ENCODE data around the gene MYG1. TPM values are rescaled to one million over a fixed set of nuclear protein-coding genes. Genes with fewer than 3 reads are reported as not detected.
"Not testable (repeated sequence)": the region's sequence is repeated elsewhere in the genome, so short reads cannot be mapped to it uniquely, and the experiment has no call there.

The MYG1 gene
- total RNA-seq, 2 donors from 2014 or later = 30.6 to 32.5 TPM

DNA sequence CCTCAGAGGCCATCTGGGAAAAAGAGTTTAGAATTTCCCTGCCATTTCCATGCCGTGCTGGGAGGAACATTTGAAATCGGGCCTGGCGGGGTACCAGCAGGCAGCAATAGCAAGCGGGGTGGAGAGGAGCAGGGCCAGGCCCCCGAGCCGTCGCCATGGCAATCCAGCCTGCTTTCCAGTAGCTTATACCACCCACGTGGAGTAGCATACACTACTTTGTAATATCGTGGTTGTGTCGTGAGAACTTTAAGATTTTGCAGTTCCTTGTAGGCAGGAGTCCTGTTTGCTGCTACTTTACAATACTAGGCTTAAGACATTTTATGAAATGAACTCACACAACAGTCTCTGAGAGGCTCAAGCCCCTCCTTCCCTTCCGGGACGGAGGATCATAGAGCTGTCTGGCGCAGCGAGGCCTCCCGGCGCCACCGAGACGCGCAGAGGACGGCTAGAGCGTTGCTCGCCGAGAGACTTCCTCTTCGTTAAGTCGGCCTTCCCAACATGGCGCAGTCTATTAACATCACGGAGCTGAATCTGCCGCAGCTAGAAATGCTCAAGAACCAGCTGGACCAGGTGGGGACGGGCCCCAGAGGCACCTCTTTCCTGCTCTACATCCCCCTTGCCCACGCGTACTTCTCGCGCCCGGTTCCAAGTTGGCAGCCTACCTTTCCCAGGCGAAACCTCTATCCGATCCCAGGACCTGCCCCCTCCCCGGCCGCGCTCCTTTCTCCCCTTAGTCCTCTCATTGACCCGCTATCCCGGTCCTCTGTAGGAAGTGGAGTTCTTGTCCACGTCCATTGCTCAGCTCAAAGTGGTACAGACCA is 4.2 kb upstream of the MYG1 start, which contains the start of gene PFDN5:
TSS of gene PFDN5 (plus strand) at position 473 of the 821 bp plus-strand sequence. CDS start at position 499, 26 bp downstream.
- DNase-seq (peak; percentile 69 to 83 (median 76)), ATAC-seq (peak; percentile 92)
- Mint-ChIP-seq H3K27me3 (no peaks in the 10 kb centered on the region), H3K4me1 (peaks cover 31% of the 10 kb centered on the region), H3K36me3 (ENCODE audit: low read depth) (peaks cover 2% of the 10 kb centered on the region), H3K4me3 (peak within 1 kb of the TSS; percentile 97), H3K27ac (peak within 1 kb of the TSS; percentile 97)
- H3K9me3 ChIP-seq (ENCODE audit: control insufficient read depth, low read length, poor library complexity, severe bottlenecking) = no peaks in the 10 kb centered on the region

DNA sequence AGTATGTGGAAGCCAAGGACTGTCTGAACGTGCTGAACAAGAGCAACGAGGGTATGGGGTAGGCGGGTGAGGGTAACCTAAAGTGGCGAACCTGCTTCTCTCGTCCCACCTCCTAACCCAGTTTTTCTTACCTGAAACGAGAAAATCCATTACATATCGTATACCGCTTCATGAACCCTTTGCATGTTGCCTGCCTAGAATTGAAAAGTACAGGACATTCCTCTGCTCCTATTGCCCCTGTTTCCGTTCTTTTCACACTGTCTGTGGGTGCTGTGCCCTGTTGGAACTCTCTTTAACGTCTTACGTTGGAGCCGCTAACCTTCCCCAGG is 3.6 kb upstream of the MYG1 start:
- Mint-ChIP-seq H3K27me3 (no peaks in the 10 kb centered on the region), H3K4me1 (peaks cover 35% of the 10 kb centered on the region), H3K27ac (peak overlapping the region; percentile 97), H3K36me3 (ENCODE audit: low read depth) (peaks cover 3% of the 10 kb centered on the region), H3K4me3 (peak overlapping the region; percentile 97)
- ATAC-seq = peak; percentile 1
- H3K9me3 ChIP-seq (ENCODE audit: control insufficient read depth, low read length, poor library complexity, severe bottlenecking) = no peaks in the 10 kb centered on the region
- DNase-seq = no peak

GRCh38 chr12:53297106-53297505 is 2.4 kb upstream of the MYG1 start:
- H3K4me3 Mint-ChIP-seq = peak overlapping the region; percentile 12
- not testable (repeated sequence) for H3K27me3 Mint-ChIP-seq; DNase-seq; ATAC-seq; H3K36me3 Mint-ChIP-seq (ENCODE audit: low read depth); H3K9me3 ChIP-seq (ENCODE audit: control insufficient read depth, low read length, poor library complexity, severe bottlenecking)
- H3K27ac Mint-ChIP-seq = peak overlapping the region; percentile 97
- peaks cover 46% of the 10 kb centered on the region for H3K4me1 Mint-ChIP-seq

DNA sequence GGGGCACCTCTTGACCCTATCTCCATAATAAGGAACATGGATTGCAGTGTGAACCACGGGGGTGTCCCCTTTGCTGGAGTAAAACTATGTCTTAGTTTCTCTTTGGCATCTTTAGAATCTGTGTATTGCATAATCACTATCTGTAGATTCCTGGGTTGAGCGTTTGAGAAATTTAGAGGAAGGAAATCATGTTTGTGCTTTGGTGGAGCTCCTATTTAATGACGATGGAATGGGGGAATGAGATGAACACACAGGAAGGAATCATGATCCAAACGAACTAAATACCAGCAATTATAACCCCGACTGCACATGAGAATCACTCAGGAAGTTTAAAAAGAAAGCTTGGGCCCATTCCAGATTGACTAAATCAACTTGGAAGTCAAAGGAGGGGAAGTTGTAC is 1.3 kb upstream of the MYG1 start:
- no peak for DNase-seq
- ATAC-seq = no peak
- no peak overlapping the region for H3K4me3 Mint-ChIP-seq
- H3K4me1 Mint-ChIP-seq = peaks cover 52% of the 10 kb centered on the region
- peaks cover 7% of the 10 kb centered on the region for H3K36me3 Mint-ChIP-seq (ENCODE audit: low read depth)
- H3K9me3 ChIP-seq (ENCODE audit: control insufficient read depth, low read length, poor library complexity, severe bottlenecking) = no peaks in the 10 kb centered on the region
- H3K27me3 Mint-ChIP-seq = no peaks in the 10 kb centered on the region
- no peak overlapping the region for H3K27ac Mint-ChIP-seq

DNA sequence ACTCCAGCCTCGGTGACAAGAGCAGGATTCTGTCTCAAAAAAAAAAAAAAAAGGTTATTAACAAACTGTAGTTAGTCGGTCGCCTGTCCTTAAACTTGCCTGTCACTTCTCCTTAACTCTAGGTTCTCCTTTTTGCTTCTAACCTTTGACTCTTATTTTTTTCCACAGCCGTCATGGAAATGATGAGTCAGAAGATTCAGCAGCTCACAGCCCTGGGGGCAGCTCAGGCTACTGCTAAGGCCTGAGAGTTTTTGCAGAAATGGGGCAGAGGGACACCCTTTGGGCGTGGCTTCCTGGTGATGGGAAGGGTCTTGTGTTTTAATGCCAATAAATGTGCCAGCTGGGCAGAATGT is 418 bp upstream of the MYG1 start:
- no peaks in the 10 kb centered on the region for H3K27me3 Mint-ChIP-seq
- ATAC-seq (no peak), DNase-seq (peak in 1 of 3 donors; percentile 19)
- peak overlapping the region; percentile 98 for H3K27ac Mint-ChIP-seq
- peaks cover 7% of the 10 kb centered on the region for H3K36me3 Mint-ChIP-seq (ENCODE audit: low read depth)
- peak overlapping the region; percentile 99 for H3K4me3 Mint-ChIP-seq
- peaks cover 55% of the 10 kb centered on the region for H3K4me1 Mint-ChIP-seq
- H3K9me3 ChIP-seq (ENCODE audit: control insufficient read depth, low read length, poor library complexity, severe bottlenecking) = no peaks in the 10 kb centered on the region

DNA sequence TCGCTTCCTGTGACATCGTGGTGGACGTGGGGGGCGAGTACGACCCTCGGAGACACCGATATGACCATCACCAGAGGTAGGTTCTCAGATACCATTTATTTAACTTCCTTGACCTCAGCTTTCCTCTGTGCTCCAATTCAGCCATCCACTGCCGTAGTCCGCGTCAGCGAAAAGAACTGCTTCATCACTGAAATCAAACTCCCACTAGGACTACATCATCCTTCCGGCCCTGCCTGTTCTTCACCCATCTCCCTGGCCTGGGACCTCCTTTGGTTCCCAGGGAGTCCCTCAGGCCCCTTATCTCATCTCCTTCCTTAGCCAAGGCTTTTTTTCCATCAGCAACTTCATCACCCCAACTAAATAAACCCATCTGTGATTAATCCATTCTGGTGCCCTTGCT is 692 bp downstream of the MYG1 start:
- ATAC-seq (no peak), DNase-seq (no peak)
- H3K9me3 ChIP-seq (ENCODE audit: control insufficient read depth, low read length, poor library complexity, severe bottlenecking) = no peaks in the 10 kb centered on the region
- H3K4me3 Mint-ChIP-seq = peak overlapping the region; percentile 99
- peaks cover 7% of the 10 kb centered on the region for H3K36me3 Mint-ChIP-seq (ENCODE audit: low read depth)
- no peaks in the 10 kb centered on the region for H3K27me3 Mint-ChIP-seq
- peaks cover 51% of the 10 kb centered on the region for H3K4me1 Mint-ChIP-seq
- peak overlapping the region; percentile 98 for H3K27ac Mint-ChIP-seq

GRCh38 chr12:53302903-53303302 is 3.4 kb downstream of the MYG1 start:
- no peak for ATAC-seq

GRCh38 chr12:53306826-53307225 is 7.3 kb downstream of the MYG1 start:
- Mint-ChIP-seq H3K27ac (no peak overlapping the region), H3K4me1 (peaks cover 13% of the 10 kb centered on the region), H3K27me3 (no peaks in the 10 kb centered on the region), H3K36me3 (ENCODE audit: low read depth) (peaks cover 9% of the 10 kb centered on the region), H3K4me3 (no peak overlapping the region)
- H3K9me3 ChIP-seq (ENCODE audit: control insufficient read depth, low read length, poor library complexity, severe bottlenecking) = no peaks in the 10 kb centered on the region
- no peak for DNase-seq
- no peak for ATAC-seq

More at GRCh38 chr12:53302903-53303302, 3.4 kb downstream of the MYG1 start:
- no peaks in the 10 kb centered on the region for H3K27me3 Mint-ChIP-seq
- H3K4me1 Mint-ChIP-seq = peaks cover 37% of the 10 kb centered on the region
- H3K27ac Mint-ChIP-seq = peak overlapping the region; percentile 98
- DNase-seq = no peak
- H3K9me3 ChIP-seq (ENCODE audit: control insufficient read depth, low read length, poor library complexity, severe bottlenecking) = no peaks in the 10 kb centered on the region
- H3K36me3 Mint-ChIP-seq (ENCODE audit: low read depth) = peaks cover 7% of the 10 kb centered on the region
- H3K4me3 Mint-ChIP-seq = peak overlapping the region; percentile 80

- Mint-ChIP-seq H3K36me3 (ENCODE audit: low read depth) (peaks cover 5% of the 10 kb centered on the region), H3K27ac (peak overlapping the region; percentile 27), H3K27me3 (no peaks in the 10 kb centered on the region), H3K4me1 (peaks cover 4% of the 10 kb centered on the region), H3K4me3 (no peak overlapping the region)
- H3K9me3 ChIP-seq (ENCODE audit: control insufficient read depth, low read length, poor library complexity, severe bottlenecking) = no peaks in the 10 kb centered on the region
- ATAC-seq = no peak
- DNase-seq = no peak
Measured at GRCh38 chr12:53308276-53308675, 8.8 kb downstream of the MYG1 start.

GRCh38 chr12:53313996-53314395 is 14.5 kb downstream of the MYG1 start:
- no peaks in the 10 kb centered on the region for H3K9me3 ChIP-seq (ENCODE audit: control insufficient read depth, low read length, poor library complexity, severe bottlenecking)
- Mint-ChIP-seq H3K4me1 (peaks cover 12% of the 10 kb centered on the region), H3K27me3 (no peaks in the 10 kb centered on the region), H3K27ac (no peak overlapping the region), H3K36me3 (ENCODE audit: low read depth) (peaks cover 9% of the 10 kb centered on the region), H3K4me3 (no peak overlapping the region)
- no peak for ATAC-seq
- DNase-seq = no peak

GRCh38 chr12:53320352-53321195 is 21.1 kb downstream of the MYG1 start:
- peak overlapping the region; percentile 99 for H3K4me3 Mint-ChIP-seq
- peaks cover 29% of the 10 kb centered on the region for H3K4me1 Mint-ChIP-seq
- DNase-seq = no peak
- H3K27me3 Mint-ChIP-seq = no peaks in the 10 kb centered on the region
- H3K27ac Mint-ChIP-seq = peak overlapping the region; percentile 97
- ATAC-seq = no peak
- H3K36me3 Mint-ChIP-seq (ENCODE audit: low read depth) = peaks cover 10% of the 10 kb centered on the region
- no peaks in the 10 kb centered on the region for H3K9me3 ChIP-seq (ENCODE audit: control insufficient read depth, low read length, poor library complexity, severe bottlenecking)

DNA sequence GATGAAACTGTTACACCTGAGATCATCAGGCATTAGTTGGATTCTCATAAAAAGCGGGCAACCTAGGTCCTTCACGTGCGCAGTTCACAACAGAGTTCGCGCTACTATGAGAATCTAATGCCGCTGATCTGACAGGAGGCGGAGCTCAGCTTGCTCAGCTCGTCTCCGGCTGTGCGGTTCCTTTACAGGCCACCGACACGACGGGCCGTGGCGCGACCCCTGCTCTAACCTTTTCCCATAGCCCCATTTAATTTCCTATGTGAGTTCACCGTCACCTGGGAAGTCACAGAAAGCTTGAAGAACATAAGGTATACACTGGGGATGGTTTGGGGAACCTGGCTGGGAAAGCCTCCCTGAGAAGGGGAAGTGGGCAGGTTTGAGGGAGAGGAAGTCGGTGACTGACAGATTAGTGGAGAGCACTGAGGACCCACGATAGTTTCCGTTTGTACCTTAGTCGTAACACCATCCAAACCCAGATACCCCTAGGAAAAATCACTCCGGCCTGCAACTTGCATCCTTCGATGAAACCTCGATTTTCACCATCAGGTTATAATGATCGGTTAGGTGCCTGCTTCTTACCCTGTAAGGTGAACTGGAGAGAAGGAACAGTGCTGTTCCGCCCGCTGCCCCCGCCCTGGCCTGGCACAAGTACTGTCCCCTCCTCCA is 24.8 kb downstream of the MYG1 start:
- ATAC-seq = peak; percentile 40
- H3K27ac Mint-ChIP-seq = peak overlapping the region; percentile 92
- peak overlapping the region; percentile 95 for H3K4me3 Mint-ChIP-seq
- H3K27me3 Mint-ChIP-seq = peaks cover 7% of the 10 kb centered on the region
- peak; percentile 19 to 30 (median 28) for DNase-seq
- peaks cover 26% of the 10 kb centered on the region for H3K4me1 Mint-ChIP-seq
- peaks cover 8% of the 10 kb centered on the region for H3K36me3 Mint-ChIP-seq (ENCODE audit: low read depth)
- no peaks in the 10 kb centered on the region for H3K9me3 ChIP-seq (ENCODE audit: control insufficient read depth, low read length, poor library complexity, severe bottlenecking)
